Measurements from ENCODE around the gene CCDC197. TPM values are rescaled to one million over a fixed set of nuclear protein-coding genes. Genes with fewer than 3 reads are reported as not detected.
A peak's percentile ranks its signal among the peaks of the same experiment; 100 is the strongest.

The CCDC197 gene
- polyA plus RNA-seq, 1 experiment = not detected

DNA sequence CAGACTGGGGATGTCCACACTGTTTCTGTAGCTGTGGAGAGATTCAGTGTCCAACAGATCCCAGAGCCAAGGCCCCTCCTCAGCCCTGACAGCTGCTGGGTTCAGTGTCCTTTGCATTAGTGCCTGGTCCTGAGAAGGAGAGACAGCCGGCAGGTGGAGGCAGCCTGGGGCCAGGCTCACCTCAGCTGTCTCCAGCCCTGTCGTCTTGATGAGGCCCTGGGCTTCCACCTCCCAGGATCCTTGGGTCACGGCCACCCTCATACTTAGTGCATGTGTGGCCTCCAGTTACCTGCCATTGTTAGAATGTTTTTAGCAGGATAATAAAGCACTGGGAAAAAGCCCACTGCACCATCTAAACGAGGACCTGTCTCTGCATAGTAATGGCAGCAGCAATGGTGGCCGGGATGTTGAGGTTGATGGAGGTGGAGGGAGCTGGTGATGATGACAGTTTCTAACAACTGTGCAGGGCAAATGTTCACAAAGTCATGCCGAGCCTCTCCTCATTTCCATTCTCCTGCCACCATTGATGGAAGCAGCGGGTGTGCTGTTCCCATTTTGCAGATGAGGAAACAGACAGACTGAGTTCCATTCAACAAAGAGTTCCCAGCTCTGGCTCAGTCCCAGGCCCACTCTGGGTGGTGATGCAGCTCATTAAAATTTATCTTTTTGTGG is 38.4 kb upstream of the CCDC197 start:
- DNase-seq (ENCODE audit: low read depth) = no peak
- Histone ChIP-seq H3K4me3 (ENCODE audit: low read depth, low read length) (no peak overlapping the region), H3K27me3 (ENCODE audit: control insufficient read depth, insufficient read depth, low read length) (no peaks in the 10 kb centered on the region), H3K36me3 (ENCODE audit: control insufficient read depth, insufficient read depth, low read length) (no peaks in the 10 kb centered on the region)
- ChIA-PET CTCF (interaction anchor here (1.0 to 2.1 kb wide), 3 partner anchors 19 to 181 kb away, joined by 3 to 16 read pairs (median 3); no protein-coding TSS in a partner anchor), POLR2A (no interaction called here)
- TF ChIP-seq CTCF (IDR thresholded peaks at IDR 0.05; ENCODE audit: insufficient read depth, low read depth, low read length) = no peak

GRCh38 chr14:93959239-93960107 is 37.6 kb upstream of the CCDC197 start:
- CTCF ChIA-PET = interaction anchor here (1.0 to 2.1 kb wide), 4 partner anchors 20 to 180 kb away, joined by 3 to 16 read pairs (median 4); no protein-coding TSS in a partner anchor
- Histone ChIP-seq H3K36me3 (ENCODE audit: control insufficient read depth, insufficient read depth, low read length) (no peaks in the 10 kb centered on the region), H3K27me3 (ENCODE audit: control insufficient read depth, insufficient read depth, low read length) (no peaks in the 10 kb centered on the region), H3K4me3 (ENCODE audit: low read depth, low read length) (no peak overlapping the region)
- POLR2A ChIA-PET = no interaction called here
- peak; percentile 72 for DNase-seq (ENCODE audit: low read depth)
- TF ChIP-seq CTCF (IDR thresholded peaks at IDR 0.05; ENCODE audit: insufficient read depth, low read depth, low read length) = no peak

DNA sequence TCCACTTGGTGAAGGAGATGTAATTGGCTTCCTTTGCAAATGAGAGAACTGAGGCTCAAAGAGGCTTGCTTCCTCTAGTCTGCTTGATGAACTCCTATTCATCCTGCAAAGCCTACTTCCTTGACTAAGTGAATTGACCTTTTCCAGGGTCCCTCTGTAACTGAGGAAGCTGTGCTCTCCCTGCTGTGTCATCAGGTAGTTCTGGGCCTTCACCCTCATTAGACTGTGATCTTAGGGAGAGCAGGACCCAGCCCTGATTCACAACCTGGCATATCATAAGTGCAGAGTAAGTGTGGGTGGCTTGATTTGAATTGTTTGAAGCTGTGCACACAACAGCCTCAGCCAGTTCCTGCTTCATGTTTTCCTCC is 37.0 kb upstream of the CCDC197 start:
- H3K36me3 ChIP-seq (ENCODE audit: control insufficient read depth, insufficient read depth, low read length) = no peaks in the 10 kb centered on the region
- no peak for DNase-seq (ENCODE audit: low read depth)
- no peaks in the 10 kb centered on the region for H3K27me3 ChIP-seq (ENCODE audit: control insufficient read depth, insufficient read depth, low read length)
- H3K4me3 ChIP-seq (ENCODE audit: low read depth, low read length) = no peak overlapping the region
- ChIA-PET POLR2A (no interaction called here), CTCF (interaction anchor here (1.1 to 1.7 kb wide), 3 partner anchors 20 to 179 kb away, joined by 3 to 11 read pairs (median 4); no protein-coding TSS in a partner anchor)
- TF ChIP-seq CTCF (IDR thresholded peaks at IDR 0.05; ENCODE audit: insufficient read depth, low read depth, low read length) = no peak

- TF ChIP-seq CTCF (IDR thresholded peaks at IDR 0.05; ENCODE audit: insufficient read depth, low read depth, low read length) = no peak
- no peak for DNase-seq (ENCODE audit: low read depth)
- CTCF ChIA-PET = interaction anchor here (1.1 to 1.7 kb wide), 3 partner anchors 21 to 39 kb away, joined by 3 to 11 read pairs (median 4); no protein-coding TSS in a partner anchor
- POLR2A ChIA-PET = no interaction called here
- H3K4me3 ChIP-seq (ENCODE audit: low read depth, low read length) = no peak overlapping the region
- no peaks in the 10 kb centered on the region for H3K27me3 ChIP-seq (ENCODE audit: control insufficient read depth, insufficient read depth, low read length)
- H3K36me3 ChIP-seq (ENCODE audit: control insufficient read depth, insufficient read depth, low read length) = no peaks in the 10 kb centered on the region
Observed at GRCh38 chr14:93960774-93961438, 36.2 kb upstream of the CCDC197 start.

DNA sequence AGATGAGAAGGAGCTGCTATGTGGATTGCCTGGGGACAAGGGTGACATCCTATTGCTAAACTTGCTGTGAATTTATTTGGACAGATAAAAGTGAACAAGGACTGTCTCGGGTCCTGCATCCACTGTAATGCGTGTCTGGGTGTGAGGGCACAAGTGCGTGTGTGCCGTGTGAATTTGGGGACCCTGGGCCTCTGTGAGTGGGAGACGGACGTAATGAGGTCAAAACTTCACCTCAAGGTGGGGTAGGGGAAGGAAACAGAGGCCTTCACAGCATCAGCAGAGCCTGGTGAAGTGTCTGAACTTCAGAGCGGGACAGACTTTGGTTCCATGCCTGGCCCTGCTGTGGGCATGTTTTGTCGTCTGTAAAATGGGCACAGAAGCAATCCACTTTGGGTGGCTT is 35.5 kb upstream of the CCDC197 start:
- Histone ChIP-seq H3K4me3 (ENCODE audit: low read depth, low read length) (no peak overlapping the region), H3K27me3 (ENCODE audit: control insufficient read depth, insufficient read depth, low read length) (no peaks in the 10 kb centered on the region), H3K36me3 (ENCODE audit: control insufficient read depth, insufficient read depth, low read length) (no peaks in the 10 kb centered on the region)
- no peak for DNase-seq (ENCODE audit: low read depth)
- TF ChIP-seq CTCF (IDR thresholded peaks at IDR 0.05; ENCODE audit: insufficient read depth, low read depth, low read length) = no peak
- POLR2A ChIA-PET = no interaction called here
- CTCF ChIA-PET = interaction anchor here (1.5 to 1.7 kb wide), 2 partner anchors 22 to 38 kb away, joined by 3 to 11 read pairs; no protein-coding TSS in a partner anchor
